SK-N-DZ (cell line): ENCODE data around the gene FBXW11.
"Not testable (repeated sequence)": the region's sequence is repeated elsewhere in the genome, so short reads cannot be mapped to it uniquely, and the experiment has no call there.

Source experiments
- DNase-seq: peaks from one replicate; pipeline ENCODE4 v3.0.0-alpha.2; 2015; ENCODE audit warnings: low spot score

The FBXW11 gene

DNA sequence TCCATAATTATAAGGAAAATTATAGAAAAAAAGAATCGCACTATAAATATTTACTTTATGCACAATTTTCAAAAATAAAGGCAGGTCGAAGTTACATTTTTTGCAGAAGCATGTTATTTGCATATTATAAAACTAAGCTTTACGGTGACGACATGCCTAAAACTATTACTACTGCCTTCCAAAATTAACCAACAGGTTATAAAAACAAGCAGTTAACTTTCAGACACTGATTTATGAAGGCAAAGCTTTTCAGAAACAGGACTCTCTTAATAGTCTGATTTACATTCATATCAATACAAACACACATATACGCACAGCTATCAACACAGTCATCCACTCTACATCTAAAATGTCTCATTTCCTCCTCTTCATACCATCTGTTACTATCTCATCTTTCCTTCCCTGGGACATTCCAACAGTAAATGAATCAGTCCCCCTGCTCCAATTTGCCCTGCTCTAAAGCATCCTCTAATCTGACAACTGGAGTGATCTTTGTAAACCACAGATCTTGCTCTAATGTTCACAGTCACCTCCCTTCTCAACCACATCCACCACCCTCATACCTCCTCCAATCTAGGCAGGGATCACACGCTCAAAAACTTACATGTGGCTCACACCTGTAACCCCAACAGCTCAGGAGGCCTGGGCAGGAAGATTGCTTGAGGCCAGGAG, 21.6 kb downstream of the FBXW11 start:
- DNase-seq: no peak

DNA sequence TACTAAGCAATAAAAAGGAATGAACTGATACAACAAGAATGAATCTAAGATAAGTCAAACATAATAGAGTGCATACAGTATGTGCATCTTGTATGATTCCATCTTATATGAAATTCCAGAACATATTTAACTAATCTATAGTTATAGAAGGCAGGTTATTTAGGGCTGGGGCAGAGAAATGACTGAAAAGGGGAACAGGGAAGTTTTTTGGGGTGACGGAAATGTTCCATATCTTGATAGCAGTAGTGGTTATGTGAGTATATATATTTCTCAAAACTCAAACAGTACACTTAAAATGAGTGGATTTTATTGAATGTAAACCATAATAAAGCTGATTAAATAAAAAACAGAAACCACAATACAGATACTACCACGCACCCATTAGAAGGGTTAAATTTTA, 24.6 kb downstream of the FBXW11 start:
- DNase-seq: no peak

DNA sequence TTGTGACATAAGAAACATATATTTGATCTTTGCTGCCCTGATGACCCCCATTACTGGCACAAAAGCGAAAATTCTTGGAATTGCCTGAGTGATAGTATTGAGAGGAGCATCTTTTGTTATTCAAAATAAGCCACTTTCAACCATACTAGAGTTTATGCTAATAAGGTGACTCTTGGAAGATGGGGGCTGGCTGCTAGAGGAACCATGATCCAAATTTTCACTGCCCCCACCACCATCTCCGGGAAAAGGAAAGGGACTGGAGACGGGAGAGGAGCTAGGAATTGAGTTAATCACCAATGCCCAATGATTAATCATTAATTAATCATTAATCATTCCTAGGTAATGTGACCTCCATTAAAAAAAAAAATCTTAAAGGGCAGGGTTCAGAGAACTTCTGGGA, 25.6 kb downstream of the FBXW11 start:
- no peak for DNase-seq

DNA sequence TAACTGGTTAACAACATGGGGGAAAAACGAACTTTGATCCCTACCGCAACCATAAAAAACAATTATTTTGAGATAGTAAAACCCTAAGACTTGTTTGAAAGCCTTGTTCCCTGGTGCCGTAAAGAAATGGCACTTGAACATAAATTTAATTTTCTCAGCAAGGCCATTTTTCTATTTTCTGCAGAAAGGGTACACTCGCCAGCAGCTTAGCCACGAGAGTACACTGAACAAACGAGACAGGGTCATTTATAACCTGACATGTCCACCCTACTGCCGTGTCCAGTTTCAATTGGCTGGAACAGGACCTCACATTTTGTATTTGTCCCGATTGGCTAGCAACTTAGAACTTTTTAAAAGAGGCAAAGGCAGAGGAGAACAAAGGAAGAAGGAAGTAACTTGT, 26.8 kb downstream of the FBXW11 start:
- no peak for DNase-seq

DNA sequence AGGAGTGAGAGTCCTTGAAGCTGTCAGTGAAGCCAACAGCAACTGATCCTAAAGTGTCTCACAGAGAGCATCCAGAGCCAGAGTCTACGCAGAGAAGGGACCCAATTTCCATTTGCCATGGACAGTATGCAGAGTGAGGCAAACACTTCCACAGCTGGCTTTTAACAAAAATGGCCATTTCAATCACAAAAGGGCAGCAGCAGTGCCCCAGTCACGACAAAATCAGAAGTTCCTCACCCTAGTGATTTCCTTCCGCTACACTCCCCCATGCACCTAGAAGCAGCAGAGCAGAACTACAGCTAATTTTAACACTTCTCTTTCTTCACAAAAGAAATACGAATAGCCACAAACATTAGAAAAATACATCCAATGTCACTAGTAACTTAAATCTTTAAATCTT, 27.9 kb downstream of the FBXW11 start:
- no peak for DNase-seq

DNA sequence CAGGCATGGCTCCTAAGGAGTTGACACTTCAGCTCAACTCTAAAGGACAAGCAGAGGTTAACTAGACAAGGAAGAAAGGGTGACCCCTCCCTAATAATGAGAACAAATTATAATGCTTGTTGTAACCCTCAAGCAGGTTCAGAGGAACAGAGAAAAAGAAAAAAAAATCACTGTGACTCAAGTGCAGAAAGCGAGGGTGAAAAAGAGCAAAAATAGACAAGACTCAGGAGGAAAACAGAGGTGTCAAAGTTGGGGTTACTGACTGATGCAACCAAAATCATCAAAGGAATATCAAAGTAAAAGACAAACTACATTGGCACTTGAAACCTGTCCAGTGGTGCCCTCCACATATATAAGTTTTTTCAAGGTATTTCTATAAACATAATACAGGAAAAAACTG, 28.4 kb downstream of the FBXW11 start:
- no peak for DNase-seq

DNA sequence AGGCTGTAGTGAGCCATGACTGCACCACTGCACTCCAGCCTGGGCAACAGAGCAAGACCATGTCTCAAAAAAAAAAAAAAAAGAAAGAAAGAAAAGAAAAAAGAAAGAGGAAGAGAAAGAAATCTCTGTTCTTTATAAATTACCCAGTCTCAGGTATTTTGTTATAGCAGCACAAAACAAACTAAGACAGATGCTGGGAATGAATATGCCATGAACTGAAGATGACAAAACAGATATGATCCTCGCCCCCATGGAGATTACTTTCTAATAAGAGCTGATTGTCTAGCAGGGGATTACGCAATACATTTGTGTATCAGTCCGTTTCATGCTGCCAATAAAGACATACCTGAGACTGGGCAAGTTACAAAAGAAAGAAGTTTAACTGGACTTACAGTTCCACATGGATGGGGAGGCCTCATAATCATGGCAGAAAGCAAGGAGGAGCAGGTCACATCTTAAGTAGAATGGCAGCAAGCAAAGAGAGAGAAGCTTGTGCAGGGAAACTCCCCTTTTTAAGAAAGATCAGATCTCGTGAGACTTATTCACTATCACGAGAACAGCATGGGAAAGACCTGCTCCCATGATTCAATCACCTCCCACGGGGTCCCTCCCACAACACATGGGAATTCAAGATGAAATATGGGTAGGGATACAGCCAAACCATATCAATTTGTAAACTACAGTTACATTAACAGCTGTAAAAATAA, 29.0 kb downstream of the FBXW11 start:
- not testable (repeated sequence) for DNase-seq

DNA sequence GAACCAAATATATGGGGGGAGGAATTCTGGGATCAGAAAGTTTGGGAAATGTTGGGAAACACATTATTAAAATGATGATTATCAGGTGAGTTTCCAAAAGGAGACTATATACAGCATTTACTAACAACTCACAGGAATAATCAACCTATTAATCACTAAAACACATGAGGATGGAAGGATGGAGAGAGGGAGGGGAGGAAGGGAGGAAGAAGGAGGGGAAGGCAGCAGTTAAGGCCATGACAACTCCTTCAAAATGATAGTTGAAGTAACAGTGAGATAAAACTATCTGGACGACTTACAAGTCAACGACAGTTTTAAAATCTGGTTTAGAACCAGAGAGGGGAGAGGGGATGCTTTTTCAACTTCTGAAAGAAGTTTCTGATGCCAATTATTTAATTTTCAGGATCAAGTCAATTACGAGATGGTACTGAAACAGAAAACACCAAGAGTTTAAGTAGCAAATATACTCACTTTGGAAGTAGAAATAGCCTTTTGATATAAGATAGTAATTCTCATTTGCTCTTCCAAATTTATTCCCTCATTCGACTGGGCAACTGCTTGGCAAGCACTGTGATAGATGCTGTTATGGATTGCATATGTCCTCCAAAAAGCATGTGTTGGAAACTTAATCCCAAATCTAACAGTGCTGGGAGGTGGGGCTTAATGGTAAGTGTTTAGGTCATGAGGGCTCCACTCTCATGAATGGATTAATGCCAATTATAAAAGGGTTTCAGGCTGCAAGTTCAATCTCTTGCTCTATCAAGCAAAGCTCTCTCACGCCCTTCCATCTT, 30.4 kb downstream of the FBXW11 start:
- no peak for DNase-seq

DNA sequence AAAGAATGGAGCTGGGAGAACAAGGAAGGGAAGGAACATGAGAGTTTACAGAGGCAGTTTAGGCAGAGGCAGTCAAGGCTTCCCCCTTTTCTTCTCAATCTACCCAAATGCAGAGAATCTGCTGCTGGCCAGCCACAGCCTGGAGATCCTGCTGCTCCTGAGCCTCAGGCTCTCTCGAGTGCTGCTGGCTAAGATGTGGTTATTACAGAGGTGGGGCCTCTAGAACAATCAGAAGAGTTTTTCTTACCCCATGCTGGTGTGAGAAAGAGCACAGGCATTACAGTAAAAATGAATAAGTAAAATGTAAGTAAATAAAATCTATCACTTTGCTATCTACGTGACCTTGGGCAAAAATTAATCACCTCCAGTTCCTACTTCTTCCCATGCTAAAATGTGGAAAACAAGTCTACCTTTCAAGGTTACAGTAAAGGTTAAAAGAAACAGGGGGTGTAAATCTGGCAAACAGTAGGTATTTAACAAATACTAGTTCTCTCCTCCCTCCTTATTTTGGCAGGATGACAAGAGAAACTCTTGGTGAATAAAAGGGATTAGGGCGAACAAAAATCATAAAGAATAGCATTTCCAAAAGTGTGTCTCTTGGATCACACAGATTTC, 31.1 kb downstream of the FBXW11 start:
- DNase-seq: no peak

DNA sequence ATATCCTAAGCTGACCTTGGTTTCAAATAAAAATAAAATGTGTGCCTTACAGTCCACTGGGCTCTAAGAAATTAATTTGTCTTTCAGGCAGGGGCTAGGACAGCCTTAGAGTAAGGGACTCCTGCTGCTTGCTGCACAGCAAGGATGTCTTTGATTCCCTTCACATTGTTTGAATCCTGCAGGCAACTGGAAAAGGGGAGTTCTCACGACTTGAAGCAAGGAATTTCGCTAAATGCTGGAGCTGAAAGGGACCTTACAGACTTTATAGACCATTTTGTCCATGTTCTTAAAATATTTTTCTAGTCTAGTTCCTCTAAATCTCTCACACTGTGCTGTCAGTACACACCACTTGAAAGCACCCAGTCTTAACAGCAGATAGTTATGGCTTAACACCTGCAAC, 35.6 kb downstream of the FBXW11 start:
- DNase-seq: no peak

DNA sequence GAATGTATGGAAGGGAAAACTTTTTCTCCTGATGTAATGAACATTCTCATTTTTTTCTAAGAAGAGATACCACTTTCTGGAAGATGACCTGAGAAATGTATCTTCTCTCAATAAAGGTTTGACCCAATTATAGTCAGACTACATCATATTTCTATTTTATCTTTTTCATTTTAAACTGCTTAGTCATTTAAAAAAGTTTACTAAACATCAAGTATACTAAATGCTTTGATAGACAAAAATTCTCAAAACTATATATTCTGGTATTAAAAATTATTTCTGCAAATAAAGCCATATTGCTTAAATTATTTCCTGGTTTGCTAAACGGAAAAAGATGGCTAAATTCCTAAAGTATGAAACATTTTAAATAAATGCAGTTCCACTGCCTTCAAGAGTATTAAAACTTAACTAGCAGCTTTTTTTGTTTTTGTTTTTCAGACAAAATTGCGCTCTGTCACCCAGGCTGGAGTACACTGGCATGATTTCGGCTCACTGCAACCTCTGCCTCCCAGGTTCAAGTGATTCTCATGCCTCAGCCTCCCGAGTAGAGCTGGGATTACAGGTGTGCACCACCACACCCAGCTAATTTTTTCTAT, 37.1 kb downstream of the FBXW11 start:
- DNase-seq: no peak

DNA sequence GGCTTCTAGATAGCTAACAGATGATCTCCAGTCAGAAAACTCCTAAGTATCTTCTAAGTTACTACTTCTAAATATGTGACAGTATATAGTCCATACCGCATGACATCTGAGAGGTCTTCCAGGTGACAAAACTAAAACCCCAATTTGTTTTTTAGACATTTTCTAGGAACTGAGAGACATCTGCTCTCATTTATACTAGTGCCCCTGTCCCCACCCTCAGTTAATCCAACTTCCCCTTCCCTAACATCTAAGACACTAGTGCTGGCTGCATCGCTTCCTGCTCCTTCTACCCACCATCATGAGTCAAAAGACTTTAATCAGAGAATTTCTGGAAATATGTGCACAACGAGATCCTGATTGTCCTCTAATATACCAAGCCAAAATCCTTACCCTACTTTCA, 37.9 kb downstream of the FBXW11 start:
- DNase-seq: no peak

DNA sequence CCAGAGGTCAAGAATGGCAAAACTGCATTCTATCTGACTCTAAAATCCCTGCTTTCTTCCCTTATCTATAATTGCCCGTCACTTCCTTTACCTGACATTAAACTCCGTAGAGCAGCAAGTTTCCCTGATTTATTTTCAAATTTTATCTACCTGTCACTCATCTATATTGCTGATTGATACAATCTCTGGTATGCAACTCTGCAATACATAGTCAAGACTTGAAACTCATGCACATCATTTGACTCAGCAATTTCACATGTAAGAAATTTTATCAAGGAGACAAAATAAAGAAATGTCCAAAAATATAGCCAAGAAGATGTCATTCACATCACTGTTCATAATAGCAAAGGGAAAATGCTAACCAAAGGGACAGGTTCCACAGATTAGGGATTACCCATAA, 39.5 kb downstream of the FBXW11 start:
- no peak for DNase-seq

DNA sequence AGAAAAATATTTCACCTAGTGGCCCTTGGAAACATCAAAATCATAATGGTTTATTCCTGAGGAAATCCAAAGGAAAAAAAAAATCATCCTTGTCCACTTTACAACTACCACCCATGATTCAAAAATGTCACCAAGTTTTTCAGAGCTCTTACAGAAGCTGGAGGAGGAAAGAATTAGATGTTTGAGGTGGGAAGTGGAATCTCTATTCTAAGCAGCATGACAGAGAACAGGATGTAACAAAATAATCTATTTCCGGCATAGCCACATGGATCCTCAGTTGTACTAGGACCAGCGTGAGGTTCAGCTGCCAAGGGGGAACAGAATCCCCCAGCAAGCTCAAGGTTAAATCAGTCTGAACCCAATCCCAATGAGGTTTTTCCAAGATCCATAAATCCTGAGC, 40.2 kb downstream of the FBXW11 start:
- DNase-seq: no peak

DNA sequence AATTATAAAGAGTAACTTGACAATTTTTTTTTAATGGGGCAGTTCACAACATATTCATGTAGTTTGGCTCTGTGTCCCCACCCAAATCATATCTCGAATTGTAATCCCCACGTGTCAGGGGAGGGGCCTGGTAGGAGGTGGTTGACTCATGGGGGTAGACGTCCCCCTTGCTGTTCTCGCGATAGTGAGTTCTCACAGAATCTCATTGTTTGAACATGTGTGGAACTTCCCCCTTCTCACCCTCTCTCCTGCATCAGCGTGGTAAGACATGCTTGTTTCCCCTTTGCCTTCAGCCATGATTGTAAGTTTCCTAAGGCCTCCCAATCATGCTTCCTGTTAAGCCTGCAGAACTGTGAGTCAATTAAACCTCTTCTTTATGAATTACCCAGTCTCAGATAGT, 40.7 kb downstream of the FBXW11 start:
- no peak for DNase-seq

DNA sequence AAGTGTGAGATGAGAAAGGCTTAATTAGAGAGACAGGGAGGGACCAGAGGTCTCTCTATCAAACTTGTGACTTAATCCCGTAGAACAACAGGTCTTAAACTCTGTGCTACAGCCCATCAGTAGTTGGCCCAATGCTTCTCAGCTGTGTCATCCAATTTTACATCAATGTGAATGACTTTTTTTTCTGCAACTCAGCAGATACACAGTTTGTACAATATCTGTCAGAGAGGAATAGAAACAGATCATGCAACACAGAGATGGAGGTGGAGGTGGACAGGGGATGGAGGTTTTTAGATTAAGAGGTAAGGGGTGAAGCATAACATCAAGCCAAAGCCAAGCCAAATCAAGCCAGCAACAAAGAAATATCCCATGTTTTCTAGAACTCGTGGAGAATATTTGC, 43.0 kb downstream of the FBXW11 start:
- no peak for DNase-seq

DNA sequence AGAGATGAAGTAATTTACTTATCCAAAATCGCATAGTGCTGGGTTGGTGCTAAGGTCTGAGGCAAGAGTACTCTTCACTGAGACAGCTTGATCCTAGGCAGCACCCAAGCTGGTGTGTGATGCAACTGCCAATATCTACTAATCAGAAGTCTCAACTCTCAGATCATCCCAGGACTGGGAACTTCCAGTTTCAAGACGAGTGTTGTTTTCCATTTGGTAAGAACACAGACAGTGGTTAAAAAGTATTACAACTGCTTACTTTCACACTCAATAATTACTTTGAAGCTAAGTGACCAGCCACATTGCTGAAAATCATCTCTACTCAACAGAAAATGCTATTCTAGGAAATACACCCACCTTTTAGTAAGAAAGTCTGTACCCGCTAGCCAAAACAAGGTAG, 45.3 kb downstream of the FBXW11 start:
- no peak for DNase-seq

DNA sequence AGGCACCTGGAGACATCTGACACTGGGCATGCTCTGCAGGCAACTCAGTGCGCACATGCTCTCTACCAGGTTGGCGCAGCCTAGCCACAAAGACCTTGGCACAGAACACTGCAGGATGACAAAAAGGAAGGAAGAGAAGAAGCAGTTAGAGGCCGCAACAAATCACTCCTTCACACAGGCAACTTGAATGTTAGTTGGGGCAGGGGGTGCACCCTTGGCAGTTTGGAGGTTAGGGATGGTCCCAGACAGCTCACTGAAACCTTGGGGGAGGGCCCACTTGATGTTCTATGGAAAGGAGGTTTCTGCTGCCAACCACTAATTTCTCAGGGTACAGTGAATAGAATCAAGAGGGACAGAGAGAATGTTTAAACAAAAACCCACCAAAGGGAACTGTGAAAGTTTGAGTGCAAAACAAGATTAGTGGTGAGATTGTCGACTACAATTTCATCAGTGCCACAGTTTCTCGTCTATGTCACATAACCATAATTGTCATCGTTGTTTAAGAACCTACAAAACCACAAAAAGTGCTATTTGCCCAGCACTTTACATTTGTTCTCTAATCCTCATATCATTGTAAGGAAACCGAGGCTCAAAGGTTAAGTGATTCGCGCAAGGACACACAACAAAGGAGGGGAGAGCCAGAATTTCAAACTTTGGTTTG, 48.7 kb downstream of the FBXW11 start:
- no peak for DNase-seq

DNA sequence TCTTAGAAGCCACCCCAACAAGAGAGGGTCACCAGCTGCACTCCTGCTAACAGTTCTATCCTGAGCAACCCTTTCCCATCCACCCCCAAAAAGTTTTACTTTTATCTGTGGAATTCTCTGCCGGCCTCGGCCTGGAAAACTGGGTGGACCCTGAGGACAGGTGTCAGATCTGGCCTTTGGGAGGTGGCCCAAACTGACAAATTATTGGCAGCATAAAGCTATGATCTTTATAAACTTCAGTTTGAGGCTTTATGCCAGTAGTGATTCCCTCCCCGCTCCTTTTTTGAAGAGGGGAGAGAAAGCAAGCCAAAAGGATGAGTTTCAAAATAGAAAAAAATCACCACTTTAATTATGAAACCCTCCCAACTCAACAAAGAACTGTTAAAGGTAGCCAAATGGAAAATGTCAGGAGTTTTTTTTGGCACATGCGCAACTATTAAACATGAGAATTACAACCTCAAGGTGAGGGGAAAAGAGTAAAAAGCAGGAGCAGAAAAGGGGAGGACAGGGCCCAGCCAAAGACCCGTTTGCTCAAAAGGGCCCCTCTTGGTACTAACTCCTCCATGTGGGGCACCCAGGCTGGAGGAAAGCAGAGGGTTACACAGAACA, 49.4 kb downstream of the FBXW11 start:
- DNase-seq: no peak

DNA sequence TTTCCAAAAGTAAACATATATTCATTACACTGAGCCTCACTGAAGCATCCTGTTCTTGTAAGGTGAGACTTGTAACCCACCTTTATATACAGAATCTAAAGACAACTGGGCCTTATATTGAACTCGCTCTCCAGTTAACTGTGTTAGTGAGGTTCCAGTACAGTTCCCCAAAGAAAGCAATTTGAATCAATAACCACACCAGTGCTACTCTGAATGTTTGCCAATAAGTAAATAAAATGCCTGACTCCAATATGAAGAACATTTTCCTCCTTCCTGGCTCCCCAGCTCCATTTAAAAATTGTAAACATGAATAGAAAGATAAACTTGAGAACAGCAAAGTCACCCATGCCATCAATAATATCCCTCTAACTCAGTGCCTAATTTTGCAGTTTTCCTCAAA, 50.1 kb downstream of the FBXW11 start:
- DNase-seq: no peak

DNA sequence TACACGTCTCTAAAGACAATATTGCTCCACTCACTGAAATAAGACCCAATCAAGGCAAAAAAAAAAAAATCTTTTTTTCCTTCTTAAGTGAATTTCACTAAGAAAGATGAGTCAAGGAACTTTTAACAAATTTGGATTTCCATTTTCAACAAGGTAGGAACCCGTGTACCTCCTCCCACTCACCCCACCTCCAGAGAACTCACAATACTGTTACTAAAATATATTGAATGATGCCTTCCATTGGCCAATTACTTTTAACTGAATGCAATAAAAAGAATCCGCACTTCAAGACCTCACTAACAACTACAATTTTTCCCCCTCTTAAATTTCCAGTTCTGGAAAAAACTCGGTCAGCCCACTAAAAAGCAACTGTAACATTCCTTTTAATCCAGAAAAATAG, 50.7 kb downstream of the FBXW11 start:
- DNase-seq: no peak
